ENCODE results near the gene PDHX.

PDHX gene

DNA sequence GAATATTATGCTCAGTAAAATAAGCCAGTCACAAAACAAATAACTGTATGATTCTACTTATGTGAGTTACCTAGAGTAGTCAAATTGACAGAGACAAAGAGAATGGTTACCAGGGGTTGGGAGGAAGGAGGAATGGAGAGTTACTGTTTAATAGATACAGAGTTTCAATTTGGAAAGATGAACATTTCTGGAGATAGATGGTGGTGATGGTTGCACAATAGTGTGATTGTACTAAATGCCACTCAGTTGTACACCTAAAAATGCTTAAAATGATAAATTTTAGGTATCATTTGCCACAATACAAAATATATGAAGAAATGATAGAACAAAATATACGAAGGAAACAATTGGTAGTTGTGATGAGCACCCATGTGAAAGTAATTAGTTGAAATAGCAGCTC lies 43.4 kb downstream of the PDHX start:
- no peak for DNase-seq

DNA sequence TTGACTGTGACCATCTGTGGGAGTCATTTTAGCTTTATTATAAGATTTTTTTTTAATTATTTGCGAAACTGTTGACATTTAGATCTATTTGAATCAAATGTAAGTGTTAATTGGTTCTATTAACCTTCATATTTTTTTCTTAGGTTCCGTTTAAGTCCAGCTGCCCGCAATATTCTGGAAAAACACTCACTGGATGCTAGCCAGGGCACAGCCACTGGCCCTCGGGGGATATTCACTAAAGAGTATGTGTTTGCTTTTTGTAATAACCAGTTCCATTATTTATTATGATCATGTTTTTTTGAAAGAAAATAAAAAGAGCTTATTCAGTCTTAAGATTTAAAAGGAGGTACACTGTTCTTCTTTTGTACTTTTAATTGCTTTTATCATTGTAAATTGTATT lies 43.9 kb downstream of the PDHX start:
- DNase-seq = no peak

DNA sequence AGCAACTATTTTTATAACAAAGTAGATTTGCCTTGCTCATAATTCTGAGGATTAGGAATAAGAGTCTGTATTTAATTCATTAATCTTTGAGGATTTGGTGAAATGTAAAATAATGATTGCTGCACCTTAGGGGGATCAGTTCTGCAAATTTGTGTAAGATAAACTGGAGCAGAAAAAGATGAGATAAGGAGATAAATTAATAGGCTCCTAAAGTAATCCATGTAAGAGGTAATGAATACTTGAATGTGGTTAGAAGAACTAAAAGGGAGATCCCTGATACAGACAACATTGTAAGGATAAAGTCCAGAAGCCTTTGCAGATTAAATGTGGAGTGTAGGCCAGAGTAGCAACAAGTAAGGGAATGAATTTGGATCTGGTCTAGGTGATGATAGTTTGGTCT lies 45.6 kb downstream of the PDHX start:
- no peak for DNase-seq

- DNase-seq = no peak
These were observed 46.9 kb downstream of the PDHX start for GRCh38 chr11:34963351-34963750.

- DNase-seq = no peak
These were observed 48.4 kb downstream of the PDHX start for GRCh38 chr11:34964610-34965331.

GRCh38 chr11:34968862-34969261 lies 52.4 kb downstream of the PDHX start:
- no peak for DNase-seq

- DNase-seq = no peak
These were observed 53.6 kb downstream of the PDHX start for GRCh38 chr11:34970033-34970432.

DNA sequence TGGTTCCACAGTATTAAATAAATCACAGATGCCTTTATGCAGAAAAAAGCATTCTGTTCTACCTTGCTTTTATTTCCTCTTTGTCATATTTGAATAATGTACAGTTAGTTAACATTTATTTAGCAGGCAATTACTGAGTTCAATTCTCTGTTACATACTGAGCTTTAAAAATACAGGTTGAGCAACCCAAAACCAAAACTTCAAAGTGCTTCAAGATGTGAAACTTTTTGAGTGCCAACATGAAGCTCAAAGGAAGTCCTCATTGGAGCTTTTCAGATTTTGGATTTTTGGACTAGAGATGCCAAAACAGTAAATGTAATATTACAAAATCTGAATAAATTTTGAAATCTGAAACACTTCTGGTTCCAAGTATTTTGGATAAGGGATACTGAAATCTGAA lies 54.1 kb downstream of the PDHX start:
- DNase-seq = no peak

- no peak for DNase-seq
These were observed 55.5 kb downstream of the PDHX start for GRCh38 chr11:34971928-34972327.

DNA sequence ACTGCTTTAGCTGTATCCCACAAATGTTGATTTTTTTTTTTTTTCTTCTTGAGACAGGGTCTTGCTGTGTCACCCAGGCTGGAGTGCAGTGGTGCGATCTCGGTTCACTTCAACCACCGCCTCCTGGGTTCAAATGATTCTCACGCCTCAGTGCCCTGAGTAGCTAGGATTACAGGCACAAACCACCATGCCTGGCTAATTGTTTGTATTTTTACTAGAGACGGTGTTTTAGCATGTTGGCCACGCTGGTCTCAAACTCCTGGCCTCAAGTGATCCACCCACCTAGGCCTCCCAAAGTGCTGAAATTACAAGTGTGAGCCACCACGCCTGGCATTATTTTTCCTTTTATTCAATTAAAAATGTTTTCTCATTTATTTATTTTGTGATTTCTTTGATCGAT lies 55.9 kb downstream of the PDHX start:
- DNase-seq = no peak

- DNase-seq = no peak
These were observed 56.5 kb downstream of the PDHX start for GRCh38 chr11:34972892-34973291.

DNA sequence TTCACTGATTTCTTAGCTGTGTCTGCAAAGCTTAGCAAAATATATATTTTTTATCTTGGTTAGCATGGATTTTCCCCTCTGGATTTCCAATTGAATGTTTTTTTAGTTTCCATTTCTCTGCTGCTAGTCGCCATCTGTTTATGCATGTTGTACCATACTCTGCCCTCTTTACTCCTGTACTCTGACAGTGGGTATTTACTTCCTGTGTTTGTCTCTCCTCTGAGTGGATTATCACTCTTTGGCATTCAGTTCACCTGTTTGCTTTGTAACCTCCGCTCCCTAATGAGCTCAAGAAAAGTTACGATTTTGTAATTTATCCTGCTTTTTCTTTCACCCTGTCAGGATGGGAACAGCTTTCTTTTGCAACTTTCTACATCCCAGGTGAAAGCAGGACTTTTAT lies 59.1 kb downstream of the PDHX start:
- DNase-seq = no peak

- DNase-seq = no peak
These were observed 60.2 kb downstream of the PDHX start for GRCh38 chr11:34976496-34977088.

- DNase-seq = no peak
These were observed 60.9 kb downstream of the PDHX start for GRCh38 chr11:34977089-34977912.

DNA sequence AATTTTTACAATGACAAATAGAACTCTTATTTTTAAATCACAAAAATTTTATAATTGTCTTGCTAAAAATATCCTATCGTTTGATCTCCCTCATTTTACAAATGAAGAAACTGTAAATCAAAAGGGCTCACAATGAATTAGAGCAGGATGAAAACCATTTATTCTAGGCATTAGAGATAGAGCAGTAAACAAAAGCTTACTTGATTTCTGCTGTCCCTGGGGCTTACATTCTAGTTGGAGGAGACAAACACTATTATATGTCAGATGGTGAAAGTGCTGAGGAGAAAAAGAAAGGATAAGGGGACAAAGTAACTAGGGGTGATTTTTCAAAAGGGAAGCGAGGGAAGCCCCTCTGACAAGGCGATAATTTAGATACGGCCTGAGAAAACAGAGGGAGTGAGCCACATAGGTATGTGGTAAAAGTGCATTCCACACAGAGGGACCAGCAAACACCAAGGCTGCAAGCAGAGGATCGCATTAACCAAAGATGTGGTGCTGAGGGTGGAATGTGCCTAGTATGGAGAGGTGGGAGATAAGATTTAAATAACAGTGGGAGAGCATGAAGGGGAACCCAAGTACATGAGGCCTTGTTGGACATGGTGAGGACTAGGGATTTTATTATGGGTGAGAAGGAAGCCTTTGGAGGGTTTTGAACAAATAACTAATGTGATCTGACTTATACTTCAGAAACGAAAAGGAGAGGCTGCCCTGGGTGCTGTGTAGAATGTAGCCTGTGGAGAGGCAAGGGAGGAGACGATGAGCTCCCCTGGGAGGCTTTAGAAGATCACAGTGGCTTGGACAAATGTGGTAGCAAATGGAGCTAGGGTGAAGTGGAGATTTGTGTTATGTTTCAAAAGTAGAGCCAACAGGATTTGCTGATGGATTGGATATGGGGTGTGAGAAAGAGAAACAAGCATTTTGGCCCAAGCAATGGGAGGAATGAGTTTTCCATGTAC lies 62.1 kb downstream of the PDHX start:
- no peak for DNase-seq

DNA sequence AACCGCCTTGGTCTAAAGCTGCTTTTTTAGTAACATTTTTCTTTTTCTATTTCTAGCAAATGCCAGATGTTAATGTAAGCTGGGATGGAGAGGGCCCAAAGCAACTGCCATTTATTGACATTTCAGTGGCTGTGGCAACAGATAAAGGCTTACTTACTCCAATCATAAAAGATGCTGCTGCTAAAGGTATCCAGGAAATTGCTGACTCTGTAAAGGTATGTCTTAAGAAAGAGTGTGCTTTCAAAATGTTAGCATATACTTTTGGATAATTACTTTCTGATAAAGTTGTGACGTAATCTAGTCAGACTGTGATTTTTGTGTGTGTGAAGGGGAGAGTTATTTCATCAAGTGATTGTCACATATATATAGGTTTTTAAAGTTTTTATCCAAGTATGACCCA lies 68.1 kb downstream of the PDHX start:
- no peak for DNase-seq

DNA sequence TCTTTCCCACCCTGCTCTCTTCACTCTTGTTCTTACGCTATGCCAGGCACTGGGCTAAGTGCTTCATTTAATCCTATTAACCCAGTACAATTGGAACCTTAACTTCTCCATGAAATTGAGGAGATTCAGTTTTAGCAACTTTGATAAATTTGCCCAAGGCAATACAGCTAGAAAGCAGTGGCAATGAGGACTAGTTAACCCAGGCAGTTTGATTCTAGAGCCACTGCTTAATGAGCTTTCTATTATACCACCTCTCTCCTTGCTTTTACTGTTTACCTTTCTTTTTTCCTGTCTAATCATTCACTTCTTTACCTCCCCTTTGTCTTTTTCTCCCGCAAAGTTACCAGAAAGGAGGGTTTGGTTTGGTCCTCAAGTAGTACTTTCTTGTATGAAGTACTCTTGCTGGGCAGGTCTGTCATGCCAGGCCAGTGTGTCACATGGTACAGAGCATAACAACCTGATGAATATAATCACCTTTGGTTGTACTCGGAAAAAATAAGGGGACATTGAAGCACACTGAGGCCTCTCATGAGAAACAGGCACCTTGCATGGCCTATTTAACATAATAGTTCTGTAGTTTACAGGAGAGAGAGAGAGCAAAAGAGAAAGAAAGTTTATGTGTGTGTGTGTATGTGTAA lies 70.6 kb downstream of the PDHX start:
- DNase-seq = no peak

DNA sequence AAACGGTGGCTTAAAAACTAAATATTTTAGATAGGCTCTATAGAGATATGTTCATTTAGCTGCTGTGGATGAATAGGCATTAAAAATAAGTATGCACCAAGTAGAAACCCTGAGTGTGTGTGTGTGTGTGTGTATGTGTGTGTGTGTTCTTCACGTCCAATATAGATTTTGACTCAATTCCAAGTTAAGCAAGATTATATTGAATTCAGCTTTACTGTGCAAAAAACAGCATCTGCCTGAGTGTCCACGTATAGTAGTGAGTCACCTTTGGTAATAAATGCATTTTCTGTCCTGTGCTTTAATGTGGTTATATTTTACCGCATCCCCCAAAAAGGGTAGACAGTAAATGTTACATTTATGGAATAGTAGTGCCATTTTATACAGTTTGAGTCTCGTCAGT lies 71.2 kb downstream of the PDHX start:
- no peak for DNase-seq

GRCh38 chr11:34988294-34989255 lies 72.2 kb downstream of the PDHX start:
- DNase-seq = no peak

DNA sequence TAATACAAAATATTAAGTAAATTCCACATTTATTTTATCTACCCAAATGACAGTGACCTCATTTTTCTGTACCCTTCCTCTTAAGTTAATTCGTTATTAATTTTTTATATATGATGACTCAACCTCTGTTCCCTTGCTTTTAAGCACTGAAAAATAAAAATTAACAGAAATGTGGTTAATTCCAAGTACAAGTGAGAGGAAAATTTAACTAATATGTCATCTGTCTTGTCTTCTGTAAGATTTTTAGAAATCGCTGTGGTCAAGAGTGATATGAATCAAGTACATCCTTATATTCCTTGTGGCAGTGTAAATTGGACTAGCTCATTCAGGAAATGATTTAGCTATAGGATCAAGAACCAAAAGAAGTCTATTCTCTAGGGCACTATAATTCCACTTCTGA lies 74.5 kb downstream of the PDHX start:
- no peak for DNase-seq

DNA sequence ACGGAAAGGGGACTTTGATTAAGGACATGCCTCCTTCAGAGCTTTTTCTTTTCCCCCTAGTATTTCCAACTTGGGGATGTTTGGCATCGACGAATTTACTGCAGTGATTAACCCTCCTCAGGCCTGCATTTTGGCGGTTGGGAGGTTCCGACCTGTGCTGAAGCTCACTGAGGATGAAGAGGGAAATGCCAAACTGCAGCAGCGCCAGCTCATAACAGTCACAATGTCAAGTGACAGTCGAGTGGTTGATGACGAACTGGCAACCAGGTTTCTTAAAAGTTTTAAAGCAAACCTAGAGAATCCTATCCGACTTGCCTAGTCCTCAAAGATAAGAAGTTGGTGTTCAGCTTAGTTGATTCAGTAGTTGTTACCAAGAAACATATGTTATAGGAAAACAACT lies 78.4 kb downstream of the PDHX start:
- DNase-seq = no peak
